Bronchial epithelial cell (primary cell): ENCODE measurements around the gene IFFO2. TPM values are rescaled to one million over a fixed set of nuclear protein-coding genes. Genes with fewer than 3 reads are reported as not detected.

Source experiments
- DNase-seq: peaks from one replicate; pipeline ENCODE4 v3.0.0-alpha.2; 2010; ENCODE audit warnings: low read depth
- FAIRE-seq: peaks from 2 replicates; lab custom pipeline; 2011; peaks lifted over from hg19 to GRCh38; lab: Jason Lieb, UNC
- H3K27me3 ChIP-seq: 2 replicates; pipeline ENCODE4 v1.5.1; 2011; ENCODE audit warnings: low read length; ENCODE audit not compliant: control insufficient read depth, insufficient read depth
- H3K36me3 ChIP-seq: 2 replicates; pipeline ENCODE4 v1.5.1; 2011; ENCODE audit warnings: low read length; ENCODE audit not compliant: control insufficient read depth, insufficient read depth
- H3K4me3 ChIP-seq: 2 replicates; pipeline ENCODE4 v1.5.1; 2011; ENCODE audit warnings: mild to moderate bottlenecking, low read depth, low read length, control low read depth
- total RNA-seq: library from RNA; depleted of rRNA; stranded (reverse); fragments of >200 nt; gene quantifications from 2 replicates; pipeline ENCODE4 v1.2.1, GENCODE V29; 2014
- TF ChIP-seq, protein P1 (sequence below): IDR thresholded peaks from 2 replicates; pipeline ENCODE4 v1.5.1; 2011; ENCODE audit warnings: mild to moderate bottlenecking, moderate library complexity, low read length, control low read depth, inconsistent platforms; ENCODE audit not compliant: insufficient read depth, severe bottlenecking

IFFO2 gene
- total RNA-seq, 1 donor from 2014 or later, result 11.8 TPM

DNA sequence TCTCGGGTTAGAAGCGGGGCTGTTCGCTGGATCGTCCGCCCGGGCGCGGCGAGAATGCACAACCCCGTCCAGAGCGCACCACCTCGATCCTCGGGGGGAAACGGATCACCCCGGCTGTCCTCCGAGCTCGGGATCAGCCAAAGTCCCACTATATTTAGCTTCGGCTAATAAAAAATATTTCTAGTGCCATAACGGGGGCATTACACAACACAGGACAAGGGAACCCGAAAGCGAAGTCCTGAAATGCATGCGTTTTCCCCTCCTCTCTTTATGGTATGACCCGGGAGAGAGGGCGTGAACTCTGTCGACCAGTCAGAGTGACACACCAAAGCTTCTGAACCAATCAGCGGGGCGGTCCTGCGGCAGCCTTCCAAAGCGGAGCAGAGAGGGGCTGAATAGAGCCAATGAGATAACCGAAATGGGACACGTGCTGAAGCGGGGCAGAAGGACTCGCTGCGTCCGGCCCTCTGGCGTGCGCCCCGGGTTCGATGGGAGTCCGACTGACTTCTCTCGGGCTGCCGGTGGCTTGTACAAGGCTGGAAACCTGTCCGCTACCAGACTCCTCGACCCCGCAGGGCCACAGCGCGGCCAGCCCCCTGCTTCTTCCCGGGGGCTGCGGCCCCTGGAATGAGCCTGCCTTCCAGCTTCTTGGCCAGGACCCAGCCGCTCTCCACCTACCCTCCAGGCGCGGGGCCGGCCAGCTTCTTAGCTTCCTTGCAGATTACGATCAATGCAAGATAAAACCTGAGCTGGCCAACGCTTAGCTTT lies 53.8 kb downstream of the IFFO2 start, which contains the start of gene ALDH4A1:
Gene ALDH4A1 (minus strand): TSS at position 33 of the 768 bp plus-strand sequence. CDS start 32 bp downstream, at position 1.
- peak; percentile 97 for DNase-seq
- TF ChIP-seq, protein P1, sequence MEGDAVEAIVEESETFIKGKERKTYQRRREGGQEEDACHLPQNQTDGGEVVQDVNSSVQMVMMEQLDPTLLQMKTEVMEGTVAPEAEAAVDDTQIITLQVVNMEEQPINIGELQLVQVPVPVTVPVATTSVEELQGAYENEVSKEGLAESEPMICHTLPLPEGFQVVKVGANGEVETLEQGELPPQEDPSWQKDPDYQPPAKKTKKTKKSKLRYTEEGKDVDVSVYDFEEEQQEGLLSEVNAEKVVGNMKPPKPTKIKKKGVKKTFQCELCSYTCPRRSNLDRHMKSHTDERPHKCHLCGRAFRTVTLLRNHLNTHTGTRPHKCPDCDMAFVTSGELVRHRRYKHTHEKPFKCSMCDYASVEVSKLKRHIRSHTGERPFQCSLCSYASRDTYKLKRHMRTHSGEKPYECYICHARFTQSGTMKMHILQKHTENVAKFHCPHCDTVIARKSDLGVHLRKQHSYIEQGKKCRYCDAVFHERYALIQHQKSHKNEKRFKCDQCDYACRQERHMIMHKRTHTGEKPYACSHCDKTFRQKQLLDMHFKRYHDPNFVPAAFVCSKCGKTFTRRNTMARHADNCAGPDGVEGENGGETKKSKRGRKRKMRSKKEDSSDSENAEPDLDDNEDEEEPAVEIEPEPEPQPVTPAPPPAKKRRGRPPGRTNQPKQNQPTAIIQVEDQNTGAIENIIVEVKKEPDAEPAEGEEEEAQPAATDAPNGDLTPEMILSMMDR, result no peak
- peaks cover 6% of the 10 kb centered on the region for H3K36me3 ChIP-seq
- H3K27me3 ChIP-seq, result no peaks in the 10 kb centered on the region
- FAIRE-seq, result peak; percentile 94
- peak within 1 kb of the TSS; percentile 73 for H3K4me3 ChIP-seq

DNA sequence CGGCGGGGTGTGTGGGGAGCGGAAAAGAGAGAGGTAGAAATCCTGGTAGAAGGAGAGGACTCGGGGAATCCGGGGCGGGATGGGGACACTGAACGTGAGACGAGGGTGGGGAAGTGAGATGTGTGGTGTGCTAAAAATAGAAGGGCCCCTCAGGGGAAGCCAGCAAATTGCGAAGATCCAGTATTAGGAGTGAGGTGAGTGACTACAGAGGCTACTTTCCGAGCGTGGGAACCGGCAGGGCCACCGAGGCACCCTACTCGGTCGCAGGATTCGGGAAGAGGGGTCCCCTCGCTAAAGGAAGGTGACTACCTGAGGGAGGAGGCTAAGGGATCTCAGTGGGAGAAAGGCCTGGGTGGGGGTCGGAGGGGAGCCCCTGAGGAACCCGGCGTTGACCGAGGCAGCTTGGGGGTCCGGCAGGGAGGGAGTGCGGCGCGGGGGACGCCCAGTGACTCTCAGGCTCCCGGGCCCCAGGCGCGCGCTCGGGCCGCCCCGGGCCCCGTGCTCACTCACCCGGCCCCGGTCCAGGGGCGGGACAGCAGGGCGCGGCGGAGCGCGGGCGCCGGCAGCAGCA lies 54.4 kb downstream of the IFFO2 start:
- peak overlapping the region; percentile 73 for H3K4me3 ChIP-seq
- H3K36me3 ChIP-seq, result peaks cover under 1% of the 10 kb centered on the region
- DNase-seq (no peak), FAIRE-seq (no peak)
- no peaks in the 10 kb centered on the region for H3K27me3 ChIP-seq
- TF ChIP-seq, protein P1, result no peak

DNA sequence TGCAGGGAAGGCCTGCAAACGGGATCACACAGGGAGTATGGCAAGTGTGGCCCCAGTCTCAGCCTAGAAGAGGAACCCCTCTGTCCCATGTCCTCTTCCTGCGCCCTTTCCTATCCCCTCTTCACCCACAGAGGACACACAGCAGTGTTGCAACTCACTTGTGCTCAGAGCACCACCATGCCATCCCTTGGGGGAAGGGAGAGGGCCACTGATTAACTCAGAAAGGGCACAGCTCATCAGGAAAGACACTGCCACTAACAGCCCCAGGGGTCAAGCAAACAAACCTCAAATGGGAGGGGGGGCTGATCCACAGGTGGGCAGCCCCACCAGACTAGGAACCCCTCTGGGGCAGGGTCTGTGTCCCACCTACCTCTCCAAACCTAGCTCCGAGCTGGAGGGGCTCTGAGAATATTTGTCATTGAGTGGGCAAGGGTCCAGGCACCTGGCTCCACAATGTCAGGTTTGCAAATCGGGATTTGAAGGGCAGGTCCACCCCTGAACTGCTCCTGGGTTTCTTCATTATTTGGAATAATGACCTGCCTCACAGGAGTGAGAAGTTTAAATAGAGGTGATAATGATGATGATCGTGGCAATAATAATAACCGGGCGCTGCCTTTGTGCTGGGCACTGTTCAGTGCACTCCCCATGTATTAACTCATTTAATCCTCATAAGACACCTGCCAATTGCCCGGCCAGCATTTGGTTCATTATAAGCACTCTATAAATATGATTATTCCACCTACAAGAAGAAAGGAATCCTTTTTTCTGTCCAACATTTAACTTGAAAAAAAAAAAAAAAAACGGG lies 55.1 kb downstream of the IFFO2 start:
- DNase-seq (no peak), FAIRE-seq (no peak)
- H3K36me3 ChIP-seq, result no peaks in the 10 kb centered on the region
- peak overlapping the region; percentile 73 for H3K4me3 ChIP-seq
- no peaks in the 10 kb centered on the region for H3K27me3 ChIP-seq
- TF ChIP-seq, protein P1, result no peak

DNA sequence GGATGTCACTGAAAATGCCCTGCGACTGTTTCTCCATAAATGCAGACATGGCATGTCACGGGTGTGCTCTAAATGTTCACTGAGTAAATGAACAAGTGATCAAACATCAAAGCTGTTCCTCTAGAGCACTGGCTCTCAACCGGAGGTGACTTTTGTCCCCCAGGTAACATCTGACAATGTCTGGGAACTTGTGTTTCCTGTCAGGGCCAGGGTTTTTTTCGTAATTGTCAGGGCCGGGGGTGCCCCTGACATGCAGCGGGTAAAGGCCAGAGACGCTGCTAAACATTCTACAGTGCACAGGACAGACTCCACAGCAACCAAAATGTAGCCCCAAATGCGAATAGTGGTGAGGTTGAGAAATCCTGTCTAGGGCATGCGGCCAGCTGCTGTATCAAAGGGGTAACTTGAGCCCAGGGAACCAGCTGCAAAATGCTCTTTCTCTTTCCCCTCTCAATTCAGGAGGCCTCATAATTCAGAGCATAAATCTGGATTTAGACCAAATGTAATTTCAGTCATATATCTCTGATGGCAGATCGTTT lies 56.1 kb downstream of the IFFO2 start:
- FAIRE-seq, result peak; percentile 36
- Histone ChIP-seq H3K27me3 (no peaks in the 10 kb centered on the region), H3K4me3 (no peak overlapping the region), H3K36me3 (no peaks in the 10 kb centered on the region)
- TF ChIP-seq, protein P1, result no peak
- no peak for DNase-seq

DNA sequence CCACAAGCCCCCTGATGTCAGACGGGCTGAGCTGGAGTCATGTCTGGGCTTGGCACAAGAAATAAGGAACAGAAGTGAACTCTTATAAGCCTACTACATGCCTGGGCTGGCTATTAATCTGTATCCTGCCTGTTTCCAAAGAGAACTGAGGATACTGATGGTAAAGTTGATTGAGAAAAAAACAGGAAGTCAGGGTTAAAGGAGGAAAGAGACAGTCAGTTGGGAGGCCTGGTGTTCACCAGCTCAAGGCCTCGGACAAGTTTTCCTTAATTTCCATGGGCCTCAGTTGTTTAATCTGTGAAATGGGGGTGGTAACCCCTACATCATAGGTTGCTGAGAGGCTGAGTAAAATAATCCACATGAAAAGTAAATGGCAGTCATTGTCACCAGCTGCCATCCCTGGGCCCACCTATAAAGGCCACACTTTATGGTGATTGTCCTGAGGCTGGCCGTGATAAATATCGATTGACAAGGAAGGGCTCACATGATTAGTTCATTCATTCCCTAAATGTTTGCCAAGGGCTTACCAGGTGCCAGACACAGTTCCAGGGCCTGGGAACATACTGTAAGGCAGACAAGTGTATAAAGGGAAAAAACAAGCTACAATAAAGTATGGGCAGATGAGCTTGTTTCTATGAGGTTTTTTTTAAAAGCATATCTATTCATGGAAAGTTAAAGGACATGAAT lies 57.0 kb downstream of the IFFO2 start:
- no peak for FAIRE-seq
- TF ChIP-seq, protein P1, result no peak
- H3K27me3 ChIP-seq, result no peaks in the 10 kb centered on the region
- no peak overlapping the region for H3K4me3 ChIP-seq
- H3K36me3 ChIP-seq, result no peaks in the 10 kb centered on the region
- peak; percentile 69 for DNase-seq
